GM19438 (cell line): ENCODE data around the gene TPRN.

Experiments used
- ATAC-seq: cut with Tn5 transposase; IDR thresholded peaks from one replicate; pipeline ENCODE4 v1.9.1; 2021; ENCODE audit warnings: low read depth; ENCODE audit not compliant: unreplicated experiment

Gene TPRN

DNA sequence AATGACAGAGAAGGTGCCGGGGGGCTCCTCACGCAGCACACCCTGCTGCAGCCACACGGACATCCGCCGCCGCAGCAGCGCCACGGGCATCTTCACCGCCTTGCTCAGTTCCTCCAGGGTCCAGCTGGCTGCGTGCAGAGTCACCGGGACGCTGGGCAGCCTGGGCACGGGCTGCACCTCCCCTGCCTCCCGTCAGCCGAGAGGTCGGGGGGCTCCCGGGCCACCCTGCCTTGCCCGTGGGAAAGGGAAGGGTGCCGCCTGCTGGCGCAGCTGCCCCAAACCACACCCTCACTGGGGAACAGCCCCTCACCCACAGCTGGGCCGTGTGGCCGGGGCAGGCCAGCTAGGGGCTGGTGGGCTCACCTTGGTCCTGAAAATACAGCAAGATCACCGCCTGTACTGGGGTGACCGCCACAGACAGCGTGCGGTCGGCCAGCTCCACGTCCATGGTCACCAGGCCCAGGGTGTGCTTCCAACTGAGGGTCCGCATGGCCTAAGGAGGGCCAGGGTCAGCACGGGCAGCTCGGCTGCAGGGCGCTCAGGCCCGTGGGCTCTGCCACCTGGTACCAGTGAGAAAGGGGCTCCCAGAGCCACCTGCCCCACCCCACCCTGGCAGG, 25.1 kb downstream of the TPRN start:
- ATAC-seq: no peak

DNA sequence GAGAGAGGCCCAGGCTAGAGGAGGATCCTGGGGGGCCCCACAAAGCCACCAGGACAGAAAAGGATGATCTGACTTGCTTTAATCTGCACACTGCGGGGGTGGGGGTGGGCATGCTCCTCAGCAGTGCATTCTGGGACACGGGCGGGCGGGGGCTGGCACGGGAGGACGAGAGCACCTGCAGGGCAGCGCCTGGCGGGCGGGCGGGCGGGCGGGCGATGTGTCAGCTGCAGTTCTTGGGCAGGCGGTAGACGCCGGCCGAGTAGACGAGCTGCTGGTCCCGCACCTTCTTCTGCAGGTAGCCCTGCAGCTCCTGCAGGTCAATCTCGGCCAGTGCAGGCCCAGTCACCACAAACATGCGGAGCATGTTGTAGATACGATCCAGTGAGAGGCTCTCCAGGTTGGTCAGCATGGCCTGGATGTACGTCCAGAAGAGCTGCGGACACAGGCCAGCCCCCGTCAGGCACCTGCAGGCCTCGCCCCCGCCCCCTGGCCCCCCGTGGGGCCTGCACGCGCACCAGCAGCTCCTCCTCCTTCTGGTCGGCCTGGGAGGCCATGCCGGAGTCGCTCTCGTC, 25.7 kb downstream of the TPRN start:
- ATAC-seq: no peak

DNA sequence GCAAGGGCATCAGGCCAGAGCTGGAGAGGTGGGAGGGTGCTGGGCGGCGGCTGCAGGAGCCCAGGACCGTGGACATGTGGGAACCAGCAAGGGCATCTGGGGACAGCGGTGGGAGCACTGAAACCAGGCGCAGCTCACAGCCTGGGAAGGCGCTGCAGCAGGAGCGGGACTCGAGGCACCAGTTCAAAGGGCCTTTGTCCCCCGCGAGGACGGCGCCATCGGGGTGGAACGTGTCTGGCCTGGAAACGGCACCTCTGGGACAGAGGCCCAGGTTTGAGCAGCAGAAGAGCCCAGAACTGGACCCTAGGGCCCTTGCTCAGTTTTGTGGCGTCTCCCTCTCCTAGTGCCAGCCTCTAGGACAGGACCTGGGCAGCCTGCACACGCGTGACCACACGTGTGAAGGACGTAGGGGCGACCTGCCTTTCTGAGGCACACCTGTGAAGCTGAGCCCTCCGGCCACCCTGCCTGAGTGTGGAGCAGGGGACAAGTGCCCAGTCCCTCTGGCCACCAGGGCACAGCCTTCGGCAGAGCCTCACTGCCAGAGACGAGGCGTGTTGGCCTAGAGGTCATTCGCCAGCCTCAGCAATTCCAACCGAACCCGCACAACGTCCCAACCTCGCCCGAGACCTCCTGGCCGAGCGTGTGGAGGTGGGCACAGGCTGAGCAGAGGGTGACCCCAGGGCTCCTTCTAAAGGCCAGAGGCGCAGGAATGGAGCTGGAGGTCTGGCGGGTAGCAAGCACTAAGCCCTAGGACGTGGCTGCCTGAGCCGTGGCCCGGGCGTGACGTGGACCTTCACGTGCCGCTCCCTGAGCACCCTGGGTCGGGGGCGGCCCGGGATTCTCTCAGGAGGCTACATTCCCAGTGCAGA, 26.5 kb downstream of the TPRN start:
- no peak for ATAC-seq

DNA sequence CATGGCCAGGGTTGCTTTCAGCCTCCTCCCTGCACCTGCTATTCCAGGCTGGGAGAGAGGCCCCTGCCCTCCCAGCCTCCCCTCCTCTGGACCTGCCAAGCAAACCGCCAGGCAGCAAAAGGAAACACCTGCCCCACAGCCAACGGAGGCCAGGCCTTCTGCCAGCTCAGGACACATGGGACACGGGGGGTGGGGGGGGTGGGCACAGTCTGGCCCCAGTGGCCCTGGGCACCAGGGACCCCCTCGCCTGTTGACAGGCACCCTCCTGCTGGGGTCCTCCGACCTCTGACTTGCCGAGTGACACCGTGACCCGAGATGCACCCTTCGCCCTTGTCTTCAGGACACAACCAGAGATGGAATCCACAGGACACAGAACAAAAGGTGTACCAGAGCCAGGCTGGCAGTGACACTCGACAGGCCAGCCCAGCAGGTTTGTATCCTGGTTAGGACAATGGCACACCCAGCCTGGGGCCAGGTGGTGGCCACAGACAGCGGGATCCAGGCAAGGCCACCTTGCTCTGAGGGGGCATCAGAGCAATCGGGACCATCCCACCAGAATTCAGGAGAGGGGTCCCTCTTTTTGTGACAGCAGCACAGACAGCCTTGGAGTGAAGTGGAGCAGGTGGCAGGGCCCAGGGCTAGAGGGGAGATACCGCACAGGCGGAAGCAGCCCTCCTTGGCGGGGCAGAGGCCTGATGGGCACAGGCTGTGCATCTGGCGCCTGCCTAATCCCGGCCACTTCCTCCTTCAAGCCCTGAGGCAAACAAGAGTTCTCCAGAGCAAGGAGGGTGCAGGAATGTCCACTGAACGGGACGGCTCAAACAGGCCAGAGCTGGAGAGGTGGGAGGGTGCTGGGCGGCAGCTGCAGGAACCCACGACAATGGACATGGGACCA, 27.4 kb downstream of the TPRN start:
- ATAC-seq: no peak

- no peak for ATAC-seq
Observed at GRCh38 chr9:137171149-137171900, 29.2 kb downstream of the TPRN start.

- no peak for ATAC-seq
Observed at GRCh38 chr9:137170486-137171148, 29.9 kb downstream of the TPRN start.

GRCh38 chr9:137169896-137170358, 30.6 kb downstream of the TPRN start, which contains the start of gene LRRC26:
Gene LRRC26 (minus strand): TSS chr9:137170051. CDS start chr9:137169943, 108 bp downstream.
- ATAC-seq: no peak

- ATAC-seq: no peak
Observed at GRCh38 chr9:137168904-137169856, 31.4 kb downstream of the TPRN start.

DNA sequence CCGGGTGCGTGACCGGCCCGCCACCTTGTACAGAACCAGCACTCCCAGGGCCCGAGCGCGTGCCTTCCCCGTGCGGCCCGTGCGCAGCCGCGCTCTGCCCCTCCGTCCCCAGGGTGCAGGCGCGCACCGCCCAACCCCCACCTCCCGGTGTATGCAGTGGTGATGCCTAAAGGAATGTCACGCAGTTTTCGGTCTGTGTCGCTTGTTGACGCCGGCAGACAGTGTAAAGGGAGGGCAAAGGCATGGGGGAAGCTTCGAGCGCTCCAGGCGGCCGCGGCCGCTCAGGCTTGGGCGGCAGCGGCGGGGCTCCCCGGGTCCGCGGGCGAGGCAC, 32.0 kb downstream of the TPRN start:
- no peak for ATAC-seq

DNA sequence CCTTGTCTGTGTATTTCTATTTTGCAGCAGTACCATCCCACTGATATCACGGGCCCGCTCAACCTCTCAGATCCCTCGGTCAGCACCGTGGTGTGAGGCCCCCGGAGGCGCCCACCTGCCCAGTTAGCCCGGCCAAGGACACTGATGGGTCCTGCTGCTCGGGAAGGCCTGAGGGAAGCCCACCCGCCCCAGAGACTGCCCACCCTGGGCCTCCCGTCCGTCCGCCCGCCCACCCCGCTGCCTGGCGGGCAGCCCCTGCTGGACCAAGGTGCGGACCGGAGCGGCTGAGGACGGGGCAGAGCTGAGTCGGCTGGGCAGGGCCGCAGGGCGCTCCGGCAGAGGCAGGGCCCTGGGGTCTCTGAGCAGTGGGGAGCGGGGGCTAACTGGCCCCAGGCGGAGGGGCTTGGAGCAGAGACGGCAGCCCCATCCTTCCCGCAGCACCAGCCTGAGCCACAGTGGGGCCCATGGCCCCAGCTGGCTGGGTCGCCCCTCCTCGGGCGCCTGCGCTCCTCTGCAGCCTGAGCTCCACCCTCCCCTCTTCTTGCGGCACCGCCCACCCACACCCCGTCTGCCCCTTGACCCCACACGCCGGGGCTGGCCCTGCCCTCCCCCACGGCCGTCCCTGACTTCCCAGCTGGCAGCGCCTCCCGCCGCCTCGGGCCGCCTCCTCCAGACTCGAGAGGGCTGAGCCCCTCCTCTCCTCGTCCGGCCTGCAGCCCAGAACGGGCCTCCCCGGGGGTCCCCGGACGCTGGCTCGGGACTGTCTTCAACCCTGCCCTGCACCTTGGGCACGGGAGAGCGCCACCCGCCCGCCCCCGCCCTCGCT, 32.6 kb downstream of the TPRN start:
- ATAC-seq: no peak

DNA sequence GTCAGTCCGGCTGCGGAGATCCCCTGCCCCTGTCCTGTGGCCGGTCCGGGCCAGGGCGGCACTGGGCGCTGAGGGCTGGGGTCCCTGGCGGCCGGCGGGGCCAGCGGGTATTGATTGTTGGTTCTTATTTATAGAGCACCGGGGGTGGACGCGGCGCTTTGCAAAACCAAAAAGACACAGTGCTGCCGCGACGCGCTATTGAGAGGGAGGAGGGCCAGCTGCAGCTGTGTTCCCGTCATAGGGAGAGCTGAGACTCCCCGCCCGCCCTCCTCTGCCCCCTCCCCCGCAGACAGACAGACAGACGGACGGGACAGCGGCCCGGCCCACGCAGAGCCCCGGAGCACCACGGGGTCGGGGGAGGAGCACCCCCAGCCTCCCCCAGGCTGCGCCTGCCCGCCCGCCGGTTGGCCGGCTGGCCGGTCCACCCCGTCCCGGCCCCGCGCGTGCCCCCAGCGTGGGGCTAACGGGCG, 33.2 kb downstream of the TPRN start:
- ATAC-seq: no peak

DNA sequence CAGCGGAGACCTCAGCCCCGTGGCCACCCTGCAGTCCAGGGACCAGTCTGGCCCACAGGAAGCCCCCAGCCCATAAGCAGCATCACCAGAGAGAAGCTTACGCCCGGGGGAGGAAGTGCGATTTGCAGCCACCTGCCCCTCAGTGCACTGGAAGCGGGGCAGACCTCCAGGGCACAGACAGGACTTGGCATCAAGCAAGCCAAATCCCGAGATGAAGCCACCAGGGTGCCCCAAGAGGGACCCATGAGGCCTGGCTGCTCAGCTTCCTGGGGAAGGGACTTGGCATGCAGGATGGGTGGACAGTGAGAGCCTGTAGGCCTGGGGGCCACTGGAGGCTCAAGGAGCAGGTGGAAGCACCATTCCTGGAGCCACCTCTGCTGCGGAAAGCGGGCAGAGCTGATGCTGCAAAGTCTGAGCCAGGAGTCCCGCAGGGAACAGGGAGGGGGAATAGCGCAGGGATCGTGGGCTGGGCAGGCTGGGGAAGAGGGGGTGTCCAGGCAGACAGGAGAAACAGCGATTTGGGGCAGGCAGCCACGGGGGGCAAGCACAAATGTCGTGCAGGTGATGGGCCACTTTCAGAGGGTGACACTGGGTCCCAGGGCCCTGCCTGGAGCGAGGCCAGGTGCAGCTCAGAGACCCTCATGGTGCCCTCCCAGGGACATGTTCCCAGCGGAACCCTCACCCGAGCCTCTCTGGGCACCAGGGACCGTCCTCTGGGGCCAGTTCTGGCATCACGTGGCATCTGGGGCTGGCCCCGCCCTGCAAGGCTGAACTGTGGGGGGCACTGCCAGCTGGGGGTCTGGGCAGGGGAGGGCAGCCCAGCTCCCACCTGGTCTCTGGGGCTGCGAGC, 33.9 kb downstream of the TPRN start:
- ATAC-seq: no peak

GRCh38 chr9:137165250-137165836, 35.2 kb downstream of the TPRN start:
- no peak for ATAC-seq

DNA sequence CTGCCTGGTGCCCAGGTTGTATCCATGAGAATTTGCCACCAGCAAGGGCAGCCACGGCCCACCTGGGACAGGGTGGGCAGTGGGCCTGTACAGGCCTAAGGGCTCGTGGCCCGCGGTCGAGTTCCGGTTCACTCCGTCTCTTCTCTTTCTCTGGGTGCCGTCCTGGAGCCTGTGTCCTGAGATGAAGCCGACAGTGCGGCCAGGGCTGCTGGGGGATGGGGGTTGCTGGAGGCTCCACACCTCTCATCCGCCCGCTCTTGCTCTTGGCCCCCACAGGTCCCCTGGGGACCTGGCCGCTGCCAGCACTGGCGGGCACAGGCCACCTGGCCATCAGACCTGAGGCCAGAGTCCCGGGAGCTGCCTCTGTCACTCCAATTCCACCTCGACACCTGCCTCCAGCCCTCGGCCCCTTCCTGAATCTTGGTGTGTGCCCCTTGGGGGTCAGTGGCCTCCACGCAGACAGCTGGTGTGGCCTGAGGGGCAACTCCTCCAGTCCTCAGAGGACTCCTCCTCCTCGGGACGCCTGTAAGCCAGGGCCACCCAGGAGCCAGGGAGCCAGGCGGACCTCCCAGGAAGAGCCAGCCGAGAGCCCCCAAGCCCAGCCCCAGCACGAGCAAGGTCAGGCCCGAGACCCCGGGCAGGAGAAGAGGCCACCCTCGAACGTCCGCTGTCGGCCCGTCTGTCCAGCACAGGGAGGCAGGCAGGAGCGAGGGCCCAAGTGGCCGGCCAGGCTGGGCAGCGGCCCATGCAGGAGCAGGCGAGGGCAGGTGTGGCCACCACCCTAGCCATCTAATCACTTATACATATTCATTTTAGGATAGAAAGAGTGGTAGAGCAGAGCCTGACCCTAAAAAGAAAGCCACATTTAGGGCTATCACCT, 35.9 kb downstream of the TPRN start:
- no peak for ATAC-seq

DNA sequence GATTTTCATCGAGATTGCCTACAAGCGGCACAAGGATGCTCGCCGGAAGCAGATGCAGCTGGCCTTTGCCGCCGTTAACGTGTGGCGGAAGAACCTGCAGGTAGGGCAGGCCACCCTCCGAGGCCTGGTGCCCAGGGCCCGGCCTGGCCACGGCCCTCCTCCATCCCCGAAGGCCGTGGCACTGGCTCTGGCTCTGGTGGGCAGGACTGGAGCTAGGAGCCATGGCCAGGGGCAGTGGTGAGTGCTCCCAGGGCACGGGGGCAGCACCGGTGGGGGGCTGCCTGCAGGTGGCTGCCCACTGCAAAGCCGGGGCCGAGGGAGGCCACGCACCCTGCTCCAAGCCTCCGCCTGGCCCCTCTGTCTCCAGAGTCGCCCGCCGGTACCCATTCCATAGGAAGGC, 36.7 kb downstream of the TPRN start:
- no peak for ATAC-seq
